HG02759 (cell line): Measurements from ENCODE around the gene EMSY.
"Not testable (repeated sequence)": the region's sequence is repeated elsewhere in the genome, so short reads cannot be mapped to it uniquely, and the experiment has no call there.

Experiments
- ATAC-seq: cut with Tn5 transposase; IDR thresholded peaks from one replicate; pipeline ENCODE4 v1.9.1; 2021; ENCODE audit warnings: mild to moderate bottlenecking, moderate library complexity; ENCODE audit not compliant: unreplicated experiment

The EMSY gene

GRCh38 chr11:76591416-76591815, 146.6 kb downstream of the EMSY start:
- ATAC-seq = no peak

GRCh38 chr11:76592025-76592914, 147.5 kb downstream of the EMSY start:
- no peak for ATAC-seq

GRCh38 chr11:76592961-76593360, 148.1 kb downstream of the EMSY start:
- no peak for ATAC-seq

GRCh38 chr11:76595091-76595490, 150.3 kb downstream of the EMSY start:
- ATAC-seq = not testable (repeated sequence)

GRCh38 chr11:76596652-76597051, 151.8 kb downstream of the EMSY start:
- no peak for ATAC-seq

- no peak for ATAC-seq
Observed at GRCh38 chr11:76597533-76598425, 153.0 kb downstream of the EMSY start.

GRCh38 chr11:76598426-76598839, 153.6 kb downstream of the EMSY start:
- ATAC-seq = no peak

- ATAC-seq = no peak
Observed at GRCh38 chr11:76599041-76600013, 154.5 kb downstream of the EMSY start.

- ATAC-seq = no peak
Observed at GRCh38 chr11:76600124-76600655, 155.4 kb downstream of the EMSY start.

GRCh38 chr11:76601272-76601671, 156.5 kb downstream of the EMSY start:
- no peak for ATAC-seq

- ATAC-seq = no peak
Observed at GRCh38 chr11:76601724-76602123, 156.9 kb downstream of the EMSY start.

GRCh38 chr11:76602431-76602861, 157.6 kb downstream of the EMSY start:
- no peak for ATAC-seq
